HCEC 1CT (cell line): ENCODE results near the gene MPHOSPH9.
"Not testable (repeated sequence)": the region's sequence is repeated elsewhere in the genome, so short reads cannot be mapped to it uniquely, and the experiment has no call there.

Experiments
- DNase-seq: peaks from one replicate; pipeline ENCODE4 v3.0.0-alpha.2; 2017

MPHOSPH9 gene

GRCh38 chr12:123225443-123225842, 7.5 kb downstream of the MPHOSPH9 start:
- DNase-seq = no peak

GRCh38 chr12:123223241-123223668, 9.7 kb downstream of the MPHOSPH9 start:
- DNase-seq = no peak

GRCh38 chr12:123207815-123208214, 25.1 kb downstream of the MPHOSPH9 start:
- not testable (repeated sequence) for DNase-seq

GRCh38 chr12:123206794-123207193, 26.1 kb downstream of the MPHOSPH9 start:
- DNase-seq = not testable (repeated sequence)

- DNase-seq = no peak
These were observed 32.5 kb downstream of the MPHOSPH9 start for GRCh38 chr12:123200414-123200813.

GRCh38 chr12:123199936-123200335, 33.0 kb downstream of the MPHOSPH9 start:
- no peak for DNase-seq

- DNase-seq = no peak
These were observed 45.3 kb downstream of the MPHOSPH9 start for GRCh38 chr12:123187637-123188036.

GRCh38 chr12:123180171-123180570, 52.8 kb downstream of the MPHOSPH9 start:
- no peak for DNase-seq

- DNase-seq = no peak
These were observed 61.0 kb downstream of the MPHOSPH9 start for GRCh38 chr12:123171967-123172366.

GRCh38 chr12:123167329-123167728, 65.6 kb downstream of the MPHOSPH9 start:
- no peak for DNase-seq

- DNase-seq = no peak
These were observed 67.4 kb downstream of the MPHOSPH9 start for GRCh38 chr12:123165537-123165936.

- no peak for DNase-seq
These were observed 68.2 kb downstream of the MPHOSPH9 start for GRCh38 chr12:123164710-123165261.

GRCh38 chr12:123164222-123164621, 68.7 kb downstream of the MPHOSPH9 start:
- DNase-seq = no peak

GRCh38 chr12:123163227-123163626, 69.7 kb downstream of the MPHOSPH9 start:
- DNase-seq = no peak

GRCh38 chr12:123160801-123161487, 72.0 kb downstream of the MPHOSPH9 start:
- no peak for DNase-seq

- no peak for DNase-seq
These were observed 79.0 kb downstream of the MPHOSPH9 start for GRCh38 chr12:123153906-123154305.

GRCh38 chr12:123152833-123153232, 80.1 kb downstream of the MPHOSPH9 start:
- DNase-seq = no peak

- no peak for DNase-seq
These were observed 81.2 kb downstream of the MPHOSPH9 start for GRCh38 chr12:123151457-123152454.

GRCh38 chr12:123150744-123151456, 82.0 kb downstream of the MPHOSPH9 start, which contains the start of gene PITPNM2:
PITPNM2 (minus strand) TSS chr12:123151090; CDS start chr12:123034590, 116,500 bp downstream.
- peak; percentile 75 for DNase-seq

GRCh38 chr12:123150275-123150743, 82.6 kb downstream of the MPHOSPH9 start:
- peak; percentile 19 for DNase-seq

GRCh38 chr12:123149501-123150274, 83.3 kb downstream of the MPHOSPH9 start:
- no peak for DNase-seq

- no peak for DNase-seq
These were observed 83.9 kb downstream of the MPHOSPH9 start for GRCh38 chr12:123149088-123149487.
